ENCODE data around the gene CTNNA3. TPM values are rescaled to one million over a fixed set of nuclear protein-coding genes. Genes with fewer than 3 reads are reported as not detected.
"Not testable (repeated sequence)": the region's sequence is repeated elsewhere in the genome, so short reads cannot be mapped to it uniquely, and the experiment has no call there.

Gene CTNNA3
- polyA plus RNA-seq, 3 donors: 0.05 to 0.09 TPM; not detected in 1

- no peak overlapping the region for H3K27ac ChIP-seq (ENCODE audit: low read depth, low read length)
- 78 to 83% (median 78%) methylated on average over 1 of the region's 1 CpG for WGBS, 3 donors
Observed at GRCh38 chr10:67537906-67538305, 158.1 kb downstream of the CTNNA3 start.

GRCh38 chr10:67533376-67533775 is 162.6 kb downstream of the CTNNA3 start:
- WGBS, 3 donors: 18 to 52% (median 40%) methylated on average over 1 of the region's 1 CpG
- H3K27ac ChIP-seq (ENCODE audit: low read depth, low read length): no peak overlapping the region

DNA sequence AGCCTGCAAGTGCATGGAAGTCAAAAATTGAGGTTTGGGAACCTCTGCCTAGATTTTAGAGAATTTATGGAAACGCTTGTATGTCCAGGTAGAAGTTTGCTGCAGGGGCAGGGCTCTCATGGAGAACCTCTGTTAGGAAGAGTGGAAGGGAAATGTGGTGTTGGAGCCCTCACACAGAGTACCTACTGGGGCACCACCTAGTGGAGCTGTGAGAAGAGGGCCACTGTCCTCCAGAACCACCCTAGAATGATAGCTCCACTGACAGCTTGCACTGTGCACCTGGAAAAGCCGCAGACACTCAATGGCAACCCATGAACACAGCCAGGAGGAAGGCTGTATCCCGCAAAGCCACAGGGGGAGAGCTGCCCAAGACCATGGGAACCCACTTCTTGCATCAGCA is 165.0 kb downstream of the CTNNA3 start:
- H3K27ac ChIP-seq (ENCODE audit: low read depth, low read length): not testable (repeated sequence)
- 88 to 91% (median 90%) methylated on average over 3 of the region's 3 CpGs for WGBS, 3 donors

- H3K27ac ChIP-seq (ENCODE audit: low read depth, low read length): no peak overlapping the region
Observed at GRCh38 chr10:67527351-67527750, 168.6 kb downstream of the CTNNA3 start.

DNA sequence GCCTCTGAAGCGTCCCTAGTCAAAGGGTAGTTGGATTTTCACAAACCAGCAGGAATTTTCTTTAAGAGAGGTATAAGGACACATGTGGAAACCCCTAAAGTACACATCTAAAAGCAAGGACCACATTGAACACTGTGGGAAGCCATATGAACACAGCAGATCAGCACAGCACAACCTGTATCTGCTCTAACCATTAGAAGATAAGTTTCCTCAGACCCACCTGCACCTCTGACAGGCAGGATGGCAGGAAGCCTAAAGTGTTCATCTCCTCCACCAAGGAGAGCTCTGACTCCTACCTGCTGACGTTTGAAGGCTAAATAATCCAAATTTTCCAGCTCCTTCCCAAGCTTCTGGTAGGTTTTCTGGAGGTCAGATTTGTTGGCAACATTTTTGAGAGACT is 174.4 kb downstream of the CTNNA3 start:
- H3K27ac ChIP-seq (ENCODE audit: low read depth, low read length): no peak overlapping the region
- 51 to 54% (median 52%) methylated on average over 2 of the region's 2 CpGs for WGBS, 3 donors

GRCh38 chr10:67520924-67521520 is 175.0 kb downstream of the CTNNA3 start:
- no peak overlapping the region for H3K27ac ChIP-seq (ENCODE audit: low read depth, low read length)
- 4 to 5% (median 5%) methylated on average over 5 of the region's 5 CpGs for WGBS, 3 donors

DNA sequence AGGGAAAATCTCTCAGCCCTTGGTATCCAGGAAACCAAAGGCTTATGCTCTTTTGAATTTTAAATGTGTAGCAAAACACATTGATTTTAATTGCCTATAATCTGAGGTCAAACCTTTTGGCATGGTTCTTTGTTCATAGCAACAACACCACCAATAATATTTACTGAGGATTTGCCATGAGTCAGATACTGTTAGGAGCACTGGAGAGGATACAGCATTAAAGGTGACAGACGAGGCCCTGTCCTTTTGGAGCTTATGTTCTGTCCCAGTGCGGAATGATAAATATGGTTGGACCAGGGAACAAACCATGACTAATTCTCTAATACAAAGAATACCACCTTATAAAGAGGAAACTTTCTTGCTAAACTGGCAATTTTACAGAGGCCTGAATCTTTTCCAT is 176.6 kb downstream of the CTNNA3 start:
- H3K27ac ChIP-seq (ENCODE audit: low read depth, low read length): no peak overlapping the region
- 83 to 93% (median 90%) methylated on average over 2 of the region's 2 CpGs for whole genome bisulfite sequencing, 3 donors

- WGBS, 3 donors: 80 to 83% (median 81%) methylated on average over 4 of the region's 4 CpGs
- H3K27ac ChIP-seq (ENCODE audit: low read depth, low read length): no peak overlapping the region
Observed at GRCh38 chr10:67518756-67519155, 177.2 kb downstream of the CTNNA3 start.

GRCh38 chr10:67518043-67518442 is 178.0 kb downstream of the CTNNA3 start:
- 79 to 86% (median 83%) methylated on average over 4 of the region's 4 CpGs for WGBS, 3 donors
- no peak overlapping the region for H3K27ac ChIP-seq (ENCODE audit: low read depth, low read length)

- H3K27ac ChIP-seq (ENCODE audit: low read depth, low read length): no peak overlapping the region
Observed at GRCh38 chr10:67506757-67507091, 189.3 kb downstream of the CTNNA3 start.

DNA sequence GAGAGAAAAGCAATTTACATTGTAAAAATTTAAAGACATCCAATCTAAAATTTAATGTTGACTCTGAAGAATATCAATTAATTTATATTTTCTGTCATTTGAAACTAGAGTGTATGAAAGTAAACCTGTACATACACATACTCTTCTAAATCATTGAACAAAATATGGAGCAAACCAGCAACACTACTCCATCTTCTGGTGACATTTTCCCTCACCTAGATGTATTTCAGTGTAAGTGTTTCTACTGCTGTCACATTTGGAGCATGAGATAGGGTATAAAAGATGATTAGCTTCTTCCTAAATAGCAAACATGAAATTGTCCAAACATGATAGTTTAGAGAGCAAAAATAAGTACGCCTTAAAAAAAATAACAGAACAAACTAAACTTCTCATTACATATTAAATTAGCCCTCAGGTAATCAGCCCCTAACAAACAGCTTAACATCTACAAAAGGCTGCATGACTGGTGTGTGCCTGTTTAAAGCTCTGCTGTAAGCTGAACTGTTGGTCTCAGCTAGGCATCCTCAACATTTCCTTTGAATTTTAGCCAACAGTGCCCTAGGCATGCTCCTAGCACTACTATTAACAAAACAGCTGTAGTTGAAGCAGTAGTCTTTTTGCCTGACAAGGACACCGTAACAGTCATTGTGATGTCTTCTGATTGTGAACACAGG is 189.8 kb downstream of the CTNNA3 start:
- WGBS, 3 donors: 90 to 96% (median 91%) methylated on average over 2 of the region's 2 CpGs
- no peak overlapping the region for H3K27ac ChIP-seq (ENCODE audit: low read depth, low read length)

GRCh38 chr10:67492317-67493019 is 203.5 kb downstream of the CTNNA3 start:
- WGBS, 3 donors: 29 to 39% (median 39%) methylated on average over 2 of the region's 2 CpGs
- no peak overlapping the region for H3K27ac ChIP-seq (ENCODE audit: low read depth, low read length)

- H3K27ac ChIP-seq (ENCODE audit: low read depth, low read length): no peak overlapping the region
- 59 to 87% (median 64%) methylated on average over 6 of the region's 6 CpGs for WGBS, 3 donors
Observed at GRCh38 chr10:67487906-67488619, 207.9 kb downstream of the CTNNA3 start.

GRCh38 chr10:67487199-67487598 is 208.8 kb downstream of the CTNNA3 start:
- WGBS, 3 donors: 21 to 56% (median 23%) methylated on average over 3 of the region's 3 CpGs
- H3K27ac ChIP-seq (ENCODE audit: low read depth, low read length): no peak overlapping the region

DNA sequence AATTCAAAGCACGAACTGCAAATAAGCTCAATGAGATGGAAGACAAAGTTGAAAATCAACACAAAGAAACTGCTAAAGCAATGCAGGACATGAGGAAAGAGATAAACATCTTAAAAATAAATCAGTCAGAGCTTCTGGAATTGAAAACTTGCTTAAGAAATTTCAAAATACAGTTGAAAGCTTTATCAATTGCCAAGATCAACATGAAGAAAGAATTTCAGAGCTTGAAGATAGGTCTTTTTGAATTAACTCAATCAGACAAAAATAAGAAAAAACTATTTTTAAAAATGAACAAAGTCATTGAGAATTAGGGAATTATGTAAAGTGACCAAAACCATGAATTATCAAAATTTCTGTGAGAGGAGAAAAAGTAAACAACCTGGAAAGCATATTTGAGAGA is 218.1 kb downstream of the CTNNA3 start:
- H3K27ac ChIP-seq (ENCODE audit: low read depth, low read length): no peak overlapping the region
- WGBS, 3 donors: 84 to 97% (median 88%) methylated on average over 1 of the region's 1 CpG

- no peak overlapping the region for H3K27ac ChIP-seq (ENCODE audit: low read depth, low read length)
- 85 to 92% (median 86%) methylated on average over 4 of the region's 4 CpGs for WGBS, 3 donors
Observed at GRCh38 chr10:67476201-67476600, 219.8 kb downstream of the CTNNA3 start.

- H3K27ac ChIP-seq (ENCODE audit: low read depth, low read length): no peak overlapping the region
- WGBS, 3 donors: 36 to 82% (median 80%) methylated on average over 3 of the region's 3 CpGs
Observed at GRCh38 chr10:67473850-67474633, 222.0 kb downstream of the CTNNA3 start.

DNA sequence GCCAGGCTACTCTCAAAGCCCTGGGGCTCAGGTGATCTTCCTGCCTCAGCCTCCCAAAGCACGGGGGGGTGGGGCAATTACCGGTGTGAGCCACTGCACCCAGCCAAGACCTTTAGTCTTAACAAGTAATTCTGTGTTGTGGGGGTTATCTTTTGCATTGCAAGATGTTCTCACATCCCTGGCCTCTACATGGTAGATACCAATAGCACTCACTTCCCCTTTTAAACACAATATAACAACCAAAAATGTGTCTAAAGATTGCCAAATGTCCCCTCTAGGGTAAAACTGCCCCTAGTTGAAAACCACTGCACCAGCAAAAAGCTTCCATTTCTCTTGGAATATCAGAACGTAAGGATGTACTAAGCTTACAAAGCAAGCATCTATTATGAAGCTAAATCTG is 225.0 kb downstream of the CTNNA3 start:
- WGBS, 3 donors: 52 to 84% (median 70%) methylated on average over 3 of the region's 3 CpGs

GRCh38 chr10:67464278-67464677 is 231.7 kb downstream of the CTNNA3 start:
- WGBS, 3 donors: 51 to 88% (median 76%) methylated on average over 3 of the region's 3 CpGs
- no peak overlapping the region for H3K27ac ChIP-seq (ENCODE audit: low read depth, low read length)

More for the DNA sequence above, 225.0 kb downstream of the CTNNA3 start:
- H3K27ac ChIP-seq (ENCODE audit: low read depth, low read length): no peak overlapping the region

All from adipose tissue (tissue), 3 donors.